Epithelial cell of esophagus (primary cell): ENCODE data around the gene SCYGR4.

Experiments
- DNase-seq: peaks from one replicate; pipeline ENCODE4 v3.0.0; 2010; ENCODE audit warnings: low read depth
- H3K4me3 ChIP-seq: 2 replicates; pipeline ENCODE4 v1.5.1; 2011; ENCODE audit warnings: mild to moderate bottlenecking, low read length, control low read depth
- TF ChIP-seq, protein P1 (sequence below): IDR thresholded peaks from 2 replicates; pipeline ENCODE4 v1.5.1; 2011; ENCODE audit warnings: low read depth, mild to moderate bottlenecking, low read length, control low read depth, inconsistent platforms; ENCODE audit not compliant: insufficient read depth; ENCODE audit errors: missing control alignments

Gene SCYGR4

DNA sequence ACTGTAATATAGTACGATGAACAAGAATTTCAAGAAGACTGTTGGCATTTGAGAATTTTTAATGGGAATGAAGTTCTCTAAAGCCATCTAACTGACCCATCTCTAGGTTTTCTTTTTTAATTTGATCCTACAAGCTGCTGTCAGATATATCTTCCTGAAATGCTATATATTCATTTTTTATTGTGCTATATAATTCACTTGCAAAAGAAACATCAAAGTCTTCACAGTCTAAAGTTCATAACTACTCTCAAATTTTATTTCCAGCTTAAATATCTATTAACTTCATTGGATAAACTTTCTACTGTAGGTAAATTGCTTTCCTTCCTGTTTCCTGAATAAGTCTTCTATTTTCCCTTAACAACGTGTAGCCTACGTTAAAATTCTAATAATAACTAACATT, 14.9 kb upstream of the SCYGR4 start:
- no peak for DNase-seq
- TF ChIP-seq, protein P1, sequence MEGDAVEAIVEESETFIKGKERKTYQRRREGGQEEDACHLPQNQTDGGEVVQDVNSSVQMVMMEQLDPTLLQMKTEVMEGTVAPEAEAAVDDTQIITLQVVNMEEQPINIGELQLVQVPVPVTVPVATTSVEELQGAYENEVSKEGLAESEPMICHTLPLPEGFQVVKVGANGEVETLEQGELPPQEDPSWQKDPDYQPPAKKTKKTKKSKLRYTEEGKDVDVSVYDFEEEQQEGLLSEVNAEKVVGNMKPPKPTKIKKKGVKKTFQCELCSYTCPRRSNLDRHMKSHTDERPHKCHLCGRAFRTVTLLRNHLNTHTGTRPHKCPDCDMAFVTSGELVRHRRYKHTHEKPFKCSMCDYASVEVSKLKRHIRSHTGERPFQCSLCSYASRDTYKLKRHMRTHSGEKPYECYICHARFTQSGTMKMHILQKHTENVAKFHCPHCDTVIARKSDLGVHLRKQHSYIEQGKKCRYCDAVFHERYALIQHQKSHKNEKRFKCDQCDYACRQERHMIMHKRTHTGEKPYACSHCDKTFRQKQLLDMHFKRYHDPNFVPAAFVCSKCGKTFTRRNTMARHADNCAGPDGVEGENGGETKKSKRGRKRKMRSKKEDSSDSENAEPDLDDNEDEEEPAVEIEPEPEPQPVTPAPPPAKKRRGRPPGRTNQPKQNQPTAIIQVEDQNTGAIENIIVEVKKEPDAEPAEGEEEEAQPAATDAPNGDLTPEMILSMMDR = no peak
- no peak overlapping the region for H3K4me3 ChIP-seq

DNA sequence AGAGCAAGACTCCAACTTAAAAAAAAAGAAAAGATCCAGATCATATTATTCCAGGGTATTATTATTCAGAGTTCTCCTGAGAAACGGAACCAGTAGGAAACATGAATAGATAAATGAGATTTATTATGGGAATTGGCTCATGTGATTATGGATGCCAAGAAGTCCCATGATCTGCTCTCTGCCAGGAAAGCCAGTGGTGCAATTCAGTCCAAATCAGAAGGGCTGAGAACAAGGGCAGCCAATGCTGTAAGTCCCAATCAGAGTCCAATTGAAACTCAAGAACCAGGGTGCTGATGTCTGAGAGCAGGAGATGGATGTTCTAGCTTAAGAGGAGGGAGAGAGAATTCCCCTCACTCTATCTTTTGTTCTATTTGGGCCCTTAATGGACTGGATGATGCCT, 10.8 kb upstream of the SCYGR4 start:
- DNase-seq = no peak
- TF ChIP-seq, protein P1 = no peak
- no peak overlapping the region for H3K4me3 ChIP-seq

DNA sequence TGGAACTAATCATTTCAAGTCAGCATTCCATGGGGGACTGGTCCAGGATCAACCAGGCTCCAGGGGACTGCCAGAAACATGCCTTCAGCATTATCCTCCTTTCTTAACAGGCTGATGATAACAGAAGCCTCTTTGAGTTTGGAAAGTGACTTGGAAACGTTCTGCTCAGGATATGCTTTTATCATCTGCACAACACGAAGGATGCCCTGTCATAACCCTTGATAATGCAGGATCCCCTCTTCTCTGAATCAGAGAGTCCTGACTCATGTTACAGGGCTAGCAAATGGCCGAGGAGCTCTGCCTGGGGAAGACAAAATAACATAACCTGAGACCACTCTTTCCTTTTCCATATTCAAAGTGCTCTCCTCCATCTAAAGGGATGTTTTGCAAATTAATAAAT, 9.4 kb upstream of the SCYGR4 start:
- no peak overlapping the region for H3K4me3 ChIP-seq
- TF ChIP-seq, protein P1 = no peak
- DNase-seq = no peak

DNA sequence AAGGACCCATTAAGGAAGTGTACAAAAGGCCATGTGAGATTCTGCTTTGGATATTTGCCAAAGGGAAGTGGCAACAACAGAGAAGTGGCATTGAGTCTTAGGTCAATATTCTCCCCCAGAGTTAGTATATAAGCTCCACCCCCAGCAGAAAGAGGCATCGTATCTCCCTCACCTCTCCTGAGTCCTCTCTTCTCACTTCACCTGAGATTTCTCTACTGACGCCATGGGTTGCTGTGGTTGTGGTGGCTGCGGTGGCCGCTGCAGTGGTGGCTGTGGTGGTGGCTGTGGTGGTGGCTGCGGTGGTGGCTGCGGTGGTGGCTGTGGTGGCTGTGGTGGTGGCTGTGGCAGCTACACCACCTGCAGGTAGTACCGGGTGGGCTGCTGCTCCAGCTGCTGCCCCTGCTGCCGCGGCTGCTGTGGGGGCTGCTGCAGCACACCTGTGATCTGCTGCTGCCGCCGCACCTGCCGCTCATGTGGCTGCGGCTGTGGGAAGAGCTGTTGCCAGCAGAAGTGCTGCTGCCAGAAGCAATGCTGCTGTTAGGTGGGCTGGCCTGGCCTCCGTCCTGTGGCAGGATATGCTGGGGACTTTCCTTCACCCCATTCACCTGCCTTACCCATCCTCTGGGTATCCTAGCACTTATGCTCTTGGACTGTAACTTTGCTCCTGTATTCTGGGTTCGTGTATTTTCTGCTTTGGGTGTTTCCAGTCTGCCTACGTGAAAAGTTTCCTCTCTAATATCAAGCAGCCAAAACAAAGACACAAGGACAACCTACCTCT, 8.5 kb upstream of the SCYGR4 start:
- TF ChIP-seq, protein P1 = no peak

DNA sequence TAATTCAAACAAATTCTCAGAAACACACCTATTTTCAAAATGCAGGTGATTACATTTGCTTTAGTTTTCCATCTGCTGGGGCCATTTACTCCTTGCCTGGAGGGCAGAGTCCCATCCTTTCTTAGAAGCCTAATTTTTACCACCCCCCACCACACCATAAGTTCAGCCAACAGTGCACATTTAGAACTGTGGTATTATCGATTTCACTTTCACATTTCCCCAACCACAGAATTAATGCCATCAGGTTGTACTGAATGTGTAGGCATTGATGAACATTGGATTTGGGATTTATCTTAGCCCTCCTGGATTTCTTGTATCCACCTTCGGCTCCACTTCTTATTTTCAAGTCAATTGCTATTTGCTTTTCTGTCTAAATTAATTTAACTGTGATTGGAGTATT, 7.2 kb upstream of the SCYGR4 start:
- DNase-seq = no peak
- no peak overlapping the region for H3K4me3 ChIP-seq
- TF ChIP-seq, protein P1 = no peak

More for the DNA sequence above, 8.5 kb upstream of the SCYGR4 start:
- H3K4me3 ChIP-seq = no peak overlapping the region
- DNase-seq = no peak

DNA sequence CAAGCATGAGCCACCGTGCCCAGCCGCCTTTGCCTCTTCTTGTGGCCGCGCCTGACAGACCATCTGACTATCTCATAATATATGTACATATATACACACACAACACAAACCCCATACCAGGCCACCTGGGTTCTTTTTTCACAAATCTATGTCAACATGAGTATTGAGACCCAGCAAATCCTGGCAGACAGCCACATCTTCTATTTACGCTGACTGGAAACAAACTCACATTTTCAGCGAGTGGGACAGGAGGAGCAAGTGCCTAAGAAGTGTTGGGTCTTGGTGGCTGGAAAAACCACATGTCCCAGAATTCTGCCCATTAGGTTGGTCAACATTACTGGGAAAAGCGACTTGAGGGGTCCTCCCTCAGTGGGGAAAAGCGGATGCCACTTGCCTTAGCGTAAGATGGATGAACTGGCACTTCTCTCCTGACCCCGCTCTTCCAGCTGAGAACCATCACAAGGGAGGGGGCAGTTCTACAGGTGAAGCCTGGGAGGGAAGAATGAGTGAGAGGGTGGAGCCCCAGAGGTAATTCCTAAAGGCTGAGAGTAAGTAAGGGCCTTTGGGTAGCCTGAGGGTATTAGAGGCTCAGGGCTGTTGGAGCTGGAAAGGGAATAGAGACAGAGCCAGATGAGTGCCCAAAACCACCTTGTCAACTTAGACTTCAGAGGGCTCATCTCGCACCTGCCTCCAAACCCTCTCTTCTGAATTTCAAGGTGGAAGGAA, 4.6 kb upstream of the SCYGR4 start:
- no peak for DNase-seq
- H3K4me3 ChIP-seq = no peak overlapping the region
- TF ChIP-seq, protein P1 = no peak

DNA sequence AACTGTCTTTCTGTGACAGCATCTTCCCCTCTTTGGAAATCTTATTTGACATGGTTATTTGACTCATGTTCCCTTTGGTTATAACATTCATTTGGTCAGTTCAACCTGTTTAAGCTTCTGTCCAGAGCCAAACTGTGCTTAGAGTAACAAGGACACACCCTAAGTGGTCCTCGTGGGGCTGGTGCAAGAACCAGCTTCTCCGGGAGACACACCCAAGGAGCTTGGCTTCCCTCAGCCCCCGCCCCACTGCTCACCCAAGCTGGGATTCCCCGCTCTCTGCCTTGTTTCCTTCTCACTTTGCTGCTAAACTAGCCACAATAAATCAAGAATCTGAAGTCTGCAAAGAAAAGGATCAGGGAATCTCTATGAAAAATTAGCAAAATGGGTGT, 4.0 kb upstream of the SCYGR4 start:
- TF ChIP-seq, protein P1 = no peak
- DNase-seq = peak; percentile 48
- H3K4me3 ChIP-seq = no peak overlapping the region
